ENCODE measurements around the gene CCNL2. TPM values are rescaled to one million over a fixed set of nuclear protein-coding genes. Genes with fewer than 3 reads are reported as not detected.
A peak's percentile ranks its signal among the peaks of the same experiment; 100 is the strongest.

CCNL2 gene
- total and polyA plus RNA-seq, 2 of the 13 experiments (the other 11 are each of a cell fraction or from before 2014, with no cell fraction given): 105 to 340 TPM

DNA sequence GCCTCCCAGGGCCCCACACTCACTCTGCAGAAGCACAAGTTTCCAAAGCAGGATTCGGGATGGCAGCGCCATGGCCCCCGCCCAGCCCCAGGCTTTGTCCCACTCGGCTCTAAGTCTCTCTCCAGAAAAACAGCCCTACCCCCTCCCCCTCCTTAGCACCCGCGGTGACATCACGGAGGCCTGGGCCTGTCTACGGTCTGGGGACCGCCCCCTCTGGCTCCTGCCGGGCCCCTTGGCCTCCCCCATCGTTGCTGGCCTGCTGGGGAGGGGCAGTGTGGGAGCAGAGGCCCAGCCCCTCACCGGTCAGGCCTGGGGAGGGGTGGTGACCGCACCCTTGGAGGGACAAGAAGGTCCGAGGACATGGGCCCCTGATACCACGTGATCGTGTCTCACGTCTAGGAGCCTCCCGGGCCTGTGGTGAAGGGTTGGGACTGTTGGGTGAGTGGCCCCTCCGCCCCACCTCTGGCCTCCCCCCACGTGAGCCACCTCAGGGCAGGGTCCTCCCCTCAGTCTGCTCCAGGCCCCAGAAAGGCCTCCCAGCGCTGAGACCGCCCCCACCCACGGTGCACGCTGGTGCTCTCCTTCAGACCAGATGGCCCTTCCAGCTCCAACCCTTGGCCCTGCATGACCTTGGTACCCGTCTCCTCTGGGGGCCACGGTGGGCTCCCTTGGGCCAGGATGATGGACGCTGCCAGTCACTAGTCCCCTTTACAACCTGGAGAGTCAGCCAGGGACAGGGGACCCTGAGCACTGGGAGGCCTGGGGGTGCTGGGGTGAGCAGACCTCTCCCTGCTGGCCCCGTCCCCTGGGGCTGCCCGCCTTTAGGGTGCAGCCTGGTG, 40.5 kb downstream of the CCNL2 start, which contains the start of gene MXRA8 (continued):
- TF ChIP-seq, protein P1, sequence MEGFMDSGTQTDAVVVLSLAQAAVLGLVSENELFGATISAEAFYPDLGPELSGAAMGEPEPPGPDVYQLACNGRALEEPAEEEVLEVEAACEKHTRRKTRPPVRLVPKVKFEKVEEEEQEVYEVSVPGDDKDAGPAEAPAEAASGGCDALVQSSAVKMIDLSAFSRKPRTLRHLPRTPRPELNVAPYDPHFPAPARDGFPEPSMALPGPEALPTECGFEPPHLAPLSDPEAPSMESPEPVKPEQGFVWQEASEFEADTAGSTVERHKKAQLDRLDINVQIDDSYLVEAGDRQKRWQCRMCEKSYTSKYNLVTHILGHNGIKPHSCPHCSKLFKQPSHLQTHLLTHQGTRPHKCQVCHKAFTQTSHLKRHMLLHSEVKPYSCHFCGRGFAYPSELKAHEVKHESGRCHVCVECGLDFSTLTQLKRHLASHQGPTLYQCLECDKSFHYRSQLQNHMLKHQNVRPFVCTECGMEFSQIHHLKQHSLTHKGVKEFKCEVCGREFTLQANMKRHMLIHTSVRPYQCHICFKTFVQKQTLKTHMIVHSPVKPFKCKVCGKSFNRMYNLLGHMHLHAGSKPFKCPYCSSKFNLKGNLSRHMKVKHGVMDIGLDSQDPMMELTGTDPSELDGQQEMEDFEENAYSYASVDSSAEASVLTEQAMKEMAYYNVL (CRISPR knock-in tag; IDR thresholded peaks at IDR 0.05; ENCODE audit: borderline replicate concordance): peak; percentile 41; the same call in 1 of the 2 replicates
- TF ChIP-seq, protein P2, sequence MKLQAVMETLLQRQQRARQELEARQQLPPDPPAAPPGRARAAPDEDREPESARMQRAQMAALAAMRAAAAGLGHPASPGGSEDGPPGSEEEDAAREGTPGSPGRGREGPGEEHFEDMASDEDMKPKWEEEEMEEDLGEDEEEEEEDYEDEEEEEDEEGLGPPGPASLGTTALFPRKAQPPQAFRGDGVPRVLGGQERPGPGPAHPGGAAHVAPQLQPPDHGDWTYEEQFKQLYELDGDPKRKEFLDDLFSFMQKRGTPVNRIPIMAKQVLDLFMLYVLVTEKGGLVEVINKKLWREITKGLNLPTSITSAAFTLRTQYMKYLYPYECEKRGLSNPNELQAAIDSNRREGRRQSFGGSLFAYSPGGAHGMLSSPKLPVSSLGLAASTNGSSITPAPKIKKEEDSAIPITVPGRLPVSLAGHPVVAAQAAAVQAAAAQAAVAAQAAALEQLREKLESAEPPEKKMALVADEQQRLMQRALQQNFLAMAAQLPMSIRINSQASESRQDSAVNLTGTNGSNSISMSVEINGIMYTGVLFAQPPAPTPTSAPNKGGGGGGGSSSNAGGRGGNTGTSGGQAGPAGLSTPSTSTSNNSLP (IDR thresholded peaks at IDR 0.05; ENCODE audit: low read depth, low read length): no peak
- TF ChIP-seq ZNF75D (CRISPR knock-in tag; IDR thresholded peaks at IDR 0.05; ENCODE audit: borderline replicate concordance) (no peak), SKI (IDR thresholded peaks at IDR 0.05; ENCODE audit: partially characterized antibody) (no peak), RBAK (CRISPR knock-in tag; IDR thresholded peaks at IDR 0.05) (no peak), RXRA (CRISPR knock-in tag; IDR thresholded peaks at IDR 0.05) (peak; percentile 45; the same call in 1 of the 2 replicates), ZMYM2 (CRISPR knock-in tag; IDR thresholded peaks at IDR 0.05) (no peak), FOXO1 (CRISPR knock-in tag; IDR thresholded peaks at IDR 0.05) (peak; percentile 7; the same call in 1 of the 2 replicates), SSRP1 (CRISPR knock-in tag; IDR thresholded peaks at IDR 0.05) (no peak; the same call in 1 of the 2 replicates), ZNF850 (CRISPR knock-in tag; conservative IDR thresholded peaks at IDR 0.05) (no peak), POLR2A (IDR thresholded peaks at IDR 0.05; ENCODE audit: insufficient read depth in 1 of 2, low read depth in 2 of 2, low read length in 2 of 2) (no peak), ZNF773 (CRISPR knock-in tag; IDR thresholded peaks at IDR 0.05; ENCODE audit: borderline replicate concordance) (no peak), ZNF670 (CRISPR knock-in tag; IDR thresholded peaks at IDR 0.05; ENCODE audit: borderline replicate concordance) (no peak), ZNF205 (CRISPR knock-in tag; IDR thresholded peaks at IDR 0.05) (peak; percentile 24; the same call in 1 of the 2 replicates)
- TF ChIP-seq, protein P3, sequence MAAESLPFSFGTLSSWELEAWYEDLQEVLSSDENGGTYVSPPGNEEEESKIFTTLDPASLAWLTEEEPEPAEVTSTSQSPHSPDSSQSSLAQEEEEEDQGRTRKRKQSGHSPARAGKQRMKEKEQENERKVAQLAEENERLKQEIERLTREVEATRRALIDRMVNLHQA (CRISPR knock-in tag; IDR thresholded peaks at IDR 0.05): no peak
- TF ChIP-seq, protein P4, sequence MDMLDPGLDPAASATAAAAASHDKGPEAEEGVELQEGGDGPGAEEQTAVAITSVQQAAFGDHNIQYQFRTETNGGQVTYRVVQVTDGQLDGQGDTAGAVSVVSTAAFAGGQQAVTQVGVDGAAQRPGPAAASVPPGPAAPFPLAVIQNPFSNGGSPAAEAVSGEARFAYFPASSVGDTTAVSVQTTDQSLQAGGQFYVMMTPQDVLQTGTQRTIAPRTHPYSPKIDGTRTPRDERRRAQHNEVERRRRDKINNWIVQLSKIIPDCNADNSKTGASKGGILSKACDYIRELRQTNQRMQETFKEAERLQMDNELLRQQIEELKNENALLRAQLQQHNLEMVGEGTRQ (IDR thresholded peaks at IDR 0.05; ENCODE audit: low read depth, low read length): peak; percentile 72
- TF ChIP-seq, protein P4 (CRISPR knock-in tag; IDR thresholded peaks at IDR 0.05; ENCODE audit: borderline replicate concordance): peak; percentile 75; the same call in 1 of the 2 replicates
- TF ChIP-seq, protein P5, sequence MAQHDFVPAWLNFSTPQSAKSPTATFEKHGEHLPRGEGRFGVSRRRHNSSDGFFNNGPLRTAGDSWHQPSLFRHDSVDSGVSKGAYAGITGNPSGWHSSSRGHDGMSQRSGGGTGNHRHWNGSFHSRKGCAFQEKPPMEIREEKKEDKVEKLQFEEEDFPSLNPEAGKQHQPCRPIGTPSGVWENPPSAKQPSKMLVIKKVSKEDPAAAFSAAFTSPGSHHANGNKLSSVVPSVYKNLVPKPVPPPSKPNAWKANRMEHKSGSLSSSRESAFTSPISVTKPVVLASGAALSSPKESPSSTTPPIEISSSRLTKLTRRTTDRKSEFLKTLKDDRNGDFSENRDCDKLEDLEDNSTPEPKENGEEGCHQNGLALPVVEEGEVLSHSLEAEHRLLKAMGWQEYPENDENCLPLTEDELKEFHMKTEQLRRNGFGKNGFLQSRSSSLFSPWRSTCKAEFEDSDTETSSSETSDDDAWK (CRISPR knock-in tag; IDR thresholded peaks at IDR 0.05): no peak
- TF ChIP-seq, protein P6, sequence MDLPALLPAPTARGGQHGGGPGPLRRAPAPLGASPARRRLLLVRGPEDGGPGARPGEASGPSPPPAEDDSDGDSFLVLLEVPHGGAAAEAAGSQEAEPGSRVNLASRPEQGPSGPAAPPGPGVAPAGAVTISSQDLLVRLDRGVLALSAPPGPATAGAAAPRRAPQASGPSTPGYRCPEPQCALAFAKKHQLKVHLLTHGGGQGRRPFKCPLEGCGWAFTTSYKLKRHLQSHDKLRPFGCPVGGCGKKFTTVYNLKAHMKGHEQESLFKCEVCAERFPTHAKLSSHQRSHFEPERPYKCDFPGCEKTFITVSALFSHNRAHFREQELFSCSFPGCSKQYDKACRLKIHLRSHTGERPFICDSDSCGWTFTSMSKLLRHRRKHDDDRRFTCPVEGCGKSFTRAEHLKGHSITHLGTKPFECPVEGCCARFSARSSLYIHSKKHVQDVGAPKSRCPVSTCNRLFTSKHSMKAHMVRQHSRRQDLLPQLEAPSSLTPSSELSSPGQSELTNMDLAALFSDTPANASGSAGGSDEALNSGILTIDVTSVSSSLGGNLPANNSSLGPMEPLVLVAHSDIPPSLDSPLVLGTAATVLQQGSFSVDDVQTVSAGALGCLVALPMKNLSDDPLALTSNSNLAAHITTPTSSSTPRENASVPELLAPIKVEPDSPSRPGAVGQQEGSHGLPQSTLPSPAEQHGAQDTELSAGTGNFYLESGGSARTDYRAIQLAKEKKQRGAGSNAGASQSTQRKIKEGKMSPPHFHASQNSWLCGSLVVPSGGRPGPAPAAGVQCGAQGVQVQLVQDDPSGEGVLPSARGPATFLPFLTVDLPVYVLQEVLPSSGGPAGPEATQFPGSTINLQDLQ (CRISPR knock-in tag; IDR thresholded peaks at IDR 0.05): no peak; the same call in 1 of the 2 replicates
